Measurements from ENCODE around the gene RCL1.

DNA sequence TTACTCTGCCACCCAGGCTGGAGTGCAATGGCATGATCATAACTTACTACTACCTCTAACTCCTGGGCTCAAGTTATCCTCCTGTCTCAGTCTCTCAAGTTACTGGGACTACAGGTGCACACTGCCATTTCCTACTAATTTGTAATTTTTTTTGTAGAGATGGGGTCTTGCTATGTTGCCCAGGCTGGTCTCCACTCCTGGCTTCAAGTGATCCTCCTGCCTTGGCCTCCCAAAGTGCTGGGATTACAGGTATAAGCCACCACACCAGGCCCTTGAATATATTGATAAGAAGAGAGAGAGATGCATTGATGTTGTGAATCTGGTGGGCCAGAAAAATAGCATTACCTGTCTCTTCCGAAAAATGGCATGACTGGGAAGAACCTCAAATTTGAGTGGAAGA is 21.0 kb upstream of the RCL1 start:
- TF ChIP-seq, protein P1, sequence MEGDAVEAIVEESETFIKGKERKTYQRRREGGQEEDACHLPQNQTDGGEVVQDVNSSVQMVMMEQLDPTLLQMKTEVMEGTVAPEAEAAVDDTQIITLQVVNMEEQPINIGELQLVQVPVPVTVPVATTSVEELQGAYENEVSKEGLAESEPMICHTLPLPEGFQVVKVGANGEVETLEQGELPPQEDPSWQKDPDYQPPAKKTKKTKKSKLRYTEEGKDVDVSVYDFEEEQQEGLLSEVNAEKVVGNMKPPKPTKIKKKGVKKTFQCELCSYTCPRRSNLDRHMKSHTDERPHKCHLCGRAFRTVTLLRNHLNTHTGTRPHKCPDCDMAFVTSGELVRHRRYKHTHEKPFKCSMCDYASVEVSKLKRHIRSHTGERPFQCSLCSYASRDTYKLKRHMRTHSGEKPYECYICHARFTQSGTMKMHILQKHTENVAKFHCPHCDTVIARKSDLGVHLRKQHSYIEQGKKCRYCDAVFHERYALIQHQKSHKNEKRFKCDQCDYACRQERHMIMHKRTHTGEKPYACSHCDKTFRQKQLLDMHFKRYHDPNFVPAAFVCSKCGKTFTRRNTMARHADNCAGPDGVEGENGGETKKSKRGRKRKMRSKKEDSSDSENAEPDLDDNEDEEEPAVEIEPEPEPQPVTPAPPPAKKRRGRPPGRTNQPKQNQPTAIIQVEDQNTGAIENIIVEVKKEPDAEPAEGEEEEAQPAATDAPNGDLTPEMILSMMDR (IDR thresholded peaks at IDR 0.05), result no peak
- no peak for TF ChIP-seq POLR2A (IDR thresholded peaks at IDR 0.05)

Measured in thyroid gland (tissue), 4 donors.